ENCODE results near the gene FYN. TPM values are rescaled to one million over a fixed set of nuclear protein-coding genes. Genes with fewer than 3 reads are reported as not detected.
A peak's percentile ranks its signal among the peaks of the same experiment; 100 is the strongest.

FYN gene
- polyA plus RNA-seq, 3 donors = 88.4 to 149 (median 114) TPM

GRCh38 chr6:111759331-111759835 lies 113.9 kb downstream of the FYN start:
- TF ChIP-seq, protein P1, sequence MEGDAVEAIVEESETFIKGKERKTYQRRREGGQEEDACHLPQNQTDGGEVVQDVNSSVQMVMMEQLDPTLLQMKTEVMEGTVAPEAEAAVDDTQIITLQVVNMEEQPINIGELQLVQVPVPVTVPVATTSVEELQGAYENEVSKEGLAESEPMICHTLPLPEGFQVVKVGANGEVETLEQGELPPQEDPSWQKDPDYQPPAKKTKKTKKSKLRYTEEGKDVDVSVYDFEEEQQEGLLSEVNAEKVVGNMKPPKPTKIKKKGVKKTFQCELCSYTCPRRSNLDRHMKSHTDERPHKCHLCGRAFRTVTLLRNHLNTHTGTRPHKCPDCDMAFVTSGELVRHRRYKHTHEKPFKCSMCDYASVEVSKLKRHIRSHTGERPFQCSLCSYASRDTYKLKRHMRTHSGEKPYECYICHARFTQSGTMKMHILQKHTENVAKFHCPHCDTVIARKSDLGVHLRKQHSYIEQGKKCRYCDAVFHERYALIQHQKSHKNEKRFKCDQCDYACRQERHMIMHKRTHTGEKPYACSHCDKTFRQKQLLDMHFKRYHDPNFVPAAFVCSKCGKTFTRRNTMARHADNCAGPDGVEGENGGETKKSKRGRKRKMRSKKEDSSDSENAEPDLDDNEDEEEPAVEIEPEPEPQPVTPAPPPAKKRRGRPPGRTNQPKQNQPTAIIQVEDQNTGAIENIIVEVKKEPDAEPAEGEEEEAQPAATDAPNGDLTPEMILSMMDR (IDR thresholded peaks at IDR 0.05) = no peak
- Histone ChIP-seq H3K36me3 (replicated peaks in 1 of 2; ENCODE audit: control insufficient read depth in 1 of 2, insufficient read depth in 2 of 2, low read length in 2 of 2) (peaks cover 0 to 36% of the 10 kb centered on the region in 2 donors), H3K79me2 (ENCODE audit: insufficient read depth, low read length) (peaks cover 52% of the 10 kb centered on the region), H3K27me3 (ENCODE audit: control insufficient read depth in 2 of 2, insufficient read depth in 2 of 2, low read length in 2 of 2) (no peaks in the 10 kb centered on the region), H3K4me1 (ENCODE audit: control insufficient read depth in 1 of 2, insufficient read depth in 2 of 2, low read length in 2 of 2) (peaks cover 21 to 27% of the 10 kb centered on the region in 2 donors), H3K4me2 (replicated peaks; ENCODE audit: extremely low read depth, low read length, poor library complexity, severe bottlenecking) (no peak overlapping the region), H2AFZ (ENCODE audit: insufficient read depth, low read depth, low read length, poor library complexity, severe bottlenecking) (no peak overlapping the region), H4K20me1 (ENCODE audit: insufficient read depth, low read length) (peaks cover 100% of the 10 kb centered on the region), H3K4me3 (replicated peaks in 1 of 3; ENCODE audit: low read depth in 2 of 3, low read length in 3 of 3) (no peak overlapping the region), H3K9me3 (replicated peaks in 1 of 2; ENCODE audit: control insufficient read depth in 1 of 2, insufficient read depth in 1 of 2, low read length in 2 of 2) (no peaks in the 10 kb centered on the region), H3K9ac (ENCODE audit: insufficient read depth, low read length, poor library complexity, severe bottlenecking) (no peak overlapping the region), H3K27ac (ENCODE audit: low read depth in 1 of 2, low read length in 2 of 2) (no peak overlapping the region)
- no peak for DNase-seq
- 72% methylated on average over 5 of the region's 10 CpGs for WGBS (ENCODE audit: insufficient coverage)
- H3K27ac Mint-ChIP-seq = peak overlapping the region in 2 of 7 donors; percentile 19 to 81
- peak overlapping the region in 1 of 2 donors; percentile 36 for H3K4me3 Mint-ChIP-seq
- no peaks in the 10 kb centered on the region for H3K9me3 Mint-ChIP-seq
- intact Hi-C loops (cut with micrococcal nuclease) = no loop called here
- peaks cover 41 to 45% of the 10 kb centered on the region in 2 donors for H3K36me3 Mint-ChIP-seq
- peaks cover 37% of the 10 kb centered on the region for H3K4me1 Mint-ChIP-seq
- peaks cover 0 to 3% (median 0%) of the 10 kb centered on the region in 3 donors for H3K27me3 Mint-ChIP-seq (ENCODE audit: low read depth in 3 of 3)

GRCh38 chr6:111758608-111759329 lies 114.5 kb downstream of the FYN start:
- H3K4me1 Mint-ChIP-seq = peaks cover 40% of the 10 kb centered on the region
- peak overlapping the region in 1 of 7 donors; percentile 81 for H3K27ac Mint-ChIP-seq
- H2AFZ ChIP-seq (ENCODE audit: insufficient read depth, low read depth, low read length, poor library complexity, severe bottlenecking) = no peak overlapping the region
- H3K9me3 Mint-ChIP-seq = no peaks in the 10 kb centered on the region
- TF ChIP-seq, protein P1 (IDR thresholded peaks at IDR 0.05) = no peak
- H3K9ac ChIP-seq (ENCODE audit: insufficient read depth, low read length, poor library complexity, severe bottlenecking) = no peak overlapping the region
- intact Hi-C loops (cut with micrococcal nuclease) = no loop called here
- H3K4me3 Mint-ChIP-seq = peak overlapping the region in 1 of 2 donors; percentile 4
- peaks cover 0 to 42% of the 10 kb centered on the region in 2 donors for H3K36me3 ChIP-seq (replicated peaks in 1 of 2; ENCODE audit: control insufficient read depth in 1 of 2, insufficient read depth in 2 of 2, low read length in 2 of 2)
- H3K9me3 ChIP-seq (replicated peaks in 1 of 2; ENCODE audit: control insufficient read depth in 1 of 2, insufficient read depth in 1 of 2, low read length in 2 of 2) = no peaks in the 10 kb centered on the region
- no peak overlapping the region for H3K4me2 ChIP-seq (replicated peaks; ENCODE audit: extremely low read depth, low read length, poor library complexity, severe bottlenecking)
- H4K20me1 ChIP-seq (ENCODE audit: insufficient read depth, low read length) = peaks cover 100% of the 10 kb centered on the region
- no peak for DNase-seq
- H3K79me2 ChIP-seq (ENCODE audit: insufficient read depth, low read length) = peaks cover 50% of the 10 kb centered on the region
- peaks cover 48 to 49% of the 10 kb centered on the region in 2 donors for H3K36me3 Mint-ChIP-seq
- H3K27me3 Mint-ChIP-seq (ENCODE audit: low read depth in 3 of 3) = peaks cover 0 to 3% (median 0%) of the 10 kb centered on the region in 3 donors
- WGBS (ENCODE audit: insufficient coverage) = 88% methylated on average over 9 of the region's 11 CpGs
- H3K27ac ChIP-seq (ENCODE audit: low read depth in 1 of 2, low read length in 2 of 2) = no peak overlapping the region
- H3K4me1 ChIP-seq (ENCODE audit: control insufficient read depth in 1 of 2, insufficient read depth in 2 of 2, low read length in 2 of 2) = peaks cover 19 to 25% of the 10 kb centered on the region in 2 donors
- H3K27me3 ChIP-seq (ENCODE audit: control insufficient read depth in 2 of 2, insufficient read depth in 2 of 2, low read length in 2 of 2) = no peaks in the 10 kb centered on the region
- H3K4me3 ChIP-seq (replicated peaks in 1 of 3; ENCODE audit: low read depth in 2 of 3, low read length in 3 of 3) = no peak overlapping the region

All from CD14-positive monocyte (primary cell).